OCI-M2 (cell line): ENCODE data around the gene SLC10A3.
"Not testable (repeated sequence)": the region's sequence is repeated elsewhere in the genome, so short reads cannot be mapped to it uniquely, and the experiment has no call there.

Source experiments
- DNase-seq: peaks from one replicate; lab custom pipeline; 2025; ENCODE audit not compliant: unreplicated experiment; lab: John Stamatoyannopoulos, UW

SLC10A3 gene

DNA sequence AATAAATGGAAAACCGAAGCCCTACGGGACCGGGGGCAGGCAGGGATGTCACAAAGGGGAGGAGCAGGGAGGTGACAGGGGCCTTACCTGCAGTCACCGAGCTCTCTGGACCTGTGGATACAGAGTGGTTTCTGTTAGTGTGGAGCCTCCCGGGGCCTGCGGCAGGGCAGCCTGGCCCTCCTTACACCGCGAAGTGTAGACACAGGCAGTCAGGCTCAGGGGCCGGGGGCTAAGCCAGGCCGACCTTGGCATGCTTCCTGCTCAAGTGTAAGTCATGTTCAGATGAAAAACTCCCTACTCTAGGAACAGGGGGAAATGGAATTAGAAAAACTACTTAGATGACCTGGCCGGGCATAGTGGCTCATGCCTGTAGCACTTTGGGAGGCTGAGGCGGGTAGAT, 21.3 kb upstream of the SLC10A3 start:
- no peak for DNase-seq

DNA sequence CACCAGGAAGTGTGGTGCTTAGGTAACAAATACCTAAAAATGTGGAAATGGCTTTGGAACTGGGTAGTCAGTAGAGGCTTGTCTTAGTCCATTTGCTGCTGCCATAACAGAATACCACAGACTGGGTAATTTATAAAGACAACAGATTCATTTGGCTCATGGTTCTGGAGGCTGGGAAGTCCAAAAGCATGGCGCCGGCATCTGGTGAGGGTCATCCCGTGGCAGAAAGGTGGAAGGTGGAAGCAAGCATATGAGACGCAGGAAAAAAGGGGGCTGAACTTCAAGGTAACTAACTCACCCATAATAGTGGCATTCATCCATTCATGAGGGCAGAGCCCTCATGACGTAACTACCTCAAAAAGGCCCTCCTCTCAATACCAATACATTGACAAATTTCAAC, 19.0 kb upstream of the SLC10A3 start:
- no peak for DNase-seq

DNA sequence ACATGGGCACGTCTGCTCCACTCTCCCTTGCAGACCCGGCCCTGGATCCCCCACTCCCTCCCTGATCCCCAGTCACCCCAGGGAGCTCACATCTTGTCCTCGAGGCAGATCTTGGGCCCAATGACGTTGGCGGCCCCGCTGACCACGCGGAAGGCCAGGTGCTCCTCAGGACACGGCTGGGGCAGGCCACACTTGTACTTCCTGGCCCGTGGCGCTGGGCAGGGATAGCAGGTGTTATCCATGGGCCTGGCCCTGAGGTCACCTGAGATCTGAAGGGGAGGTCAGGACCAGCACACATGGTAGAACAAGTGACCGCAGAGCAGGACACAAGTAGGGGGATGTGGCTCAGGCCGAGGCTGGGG, 17.9 kb upstream of the SLC10A3 start:
- no peak for DNase-seq

DNA sequence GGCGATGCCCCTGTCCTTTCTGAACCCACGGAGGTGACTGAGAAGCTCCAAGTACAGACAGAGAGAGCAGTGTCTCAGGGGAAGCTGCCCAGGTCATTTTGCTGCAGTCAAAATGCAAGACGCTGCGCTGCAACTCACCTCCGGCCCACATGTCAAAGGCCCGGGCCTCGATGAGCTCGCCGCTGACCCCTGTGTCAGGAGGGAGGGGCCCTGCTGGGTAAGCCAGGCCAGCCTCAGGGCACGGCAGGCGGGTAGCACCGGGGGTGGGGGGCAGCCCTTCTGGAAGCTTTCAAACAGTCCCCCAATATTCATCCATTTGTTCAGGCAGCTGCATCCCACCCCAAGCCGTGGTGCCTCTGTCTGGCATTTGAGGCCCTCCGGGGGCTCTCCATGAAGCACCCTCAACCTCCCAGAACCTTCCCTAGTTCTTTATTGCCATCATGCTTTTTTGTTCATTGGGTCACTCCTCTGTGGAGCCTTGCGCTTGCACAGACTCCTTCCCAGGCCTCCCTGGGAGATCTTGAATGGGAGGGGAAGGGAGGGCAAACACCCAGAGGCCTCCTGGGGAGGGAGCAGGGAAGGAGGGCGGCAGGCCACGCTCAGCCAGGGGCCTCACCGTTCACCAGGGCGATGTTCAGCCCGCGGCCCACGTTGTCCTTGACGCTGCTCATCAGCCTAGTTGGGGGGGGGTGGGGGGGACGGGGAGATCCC, 17.4 kb upstream of the SLC10A3 start:
- no peak for DNase-seq

DNA sequence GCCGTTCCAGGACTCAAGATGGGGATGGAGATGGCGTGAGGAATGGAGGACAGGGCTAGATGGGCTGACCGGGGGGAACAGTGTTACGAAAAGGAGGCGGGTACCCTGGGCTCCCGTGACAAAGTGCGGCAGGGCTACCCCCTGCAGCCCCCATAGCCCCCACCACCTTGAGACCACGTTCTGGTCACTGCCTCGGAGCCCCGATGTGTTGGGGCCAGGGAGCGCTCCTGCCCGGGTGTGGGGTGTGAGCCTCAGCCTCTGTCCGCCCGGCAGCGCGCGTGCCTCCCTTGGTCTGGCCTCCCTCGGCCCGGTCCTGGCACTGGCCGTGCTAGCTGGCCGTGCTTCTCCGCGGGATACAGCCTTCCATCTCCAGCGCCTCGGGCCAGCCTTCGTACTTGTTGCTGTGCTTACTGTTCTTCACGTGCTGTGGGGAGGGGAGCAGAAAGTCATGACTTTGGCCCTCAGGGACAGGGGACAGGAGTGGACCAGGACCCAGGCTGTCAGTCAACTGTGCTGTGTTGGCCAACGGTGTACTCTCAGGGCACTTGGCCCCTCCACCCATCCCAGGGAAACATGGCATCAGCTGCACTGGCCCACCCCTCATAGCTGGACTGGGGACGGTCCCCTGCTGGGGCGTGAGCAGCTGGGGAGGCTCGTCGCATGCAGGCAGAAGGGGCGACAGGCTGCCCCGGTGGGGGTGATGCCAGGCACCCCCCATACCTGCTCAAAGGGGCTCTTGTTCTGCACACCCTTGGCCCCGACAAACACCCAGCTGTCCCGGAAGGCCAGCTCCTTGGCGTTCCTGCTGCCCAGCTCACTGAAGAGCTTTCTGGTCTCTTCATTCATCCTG, 16.3 kb upstream of the SLC10A3 start:
- no peak for DNase-seq

DNA sequence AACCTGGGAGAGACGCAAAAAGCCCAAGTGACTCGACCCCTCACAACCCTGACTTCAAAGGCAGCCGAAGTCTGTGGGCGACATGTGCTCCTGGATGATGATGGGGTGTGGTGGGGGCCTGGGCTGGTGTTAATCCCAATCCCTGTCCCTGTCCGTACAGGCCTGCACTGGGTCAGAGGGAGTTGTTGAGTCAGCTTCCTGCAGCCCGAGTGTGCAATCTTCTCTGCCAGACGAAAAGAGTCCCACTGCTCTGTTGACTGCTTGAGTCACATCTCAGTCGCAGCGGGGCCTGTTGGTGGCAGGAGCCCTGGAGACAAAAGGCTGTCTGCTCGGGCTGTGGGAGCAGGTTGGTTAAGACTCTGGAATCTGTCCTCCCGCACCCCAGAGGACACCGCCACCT, 15.3 kb upstream of the SLC10A3 start:
- no peak for DNase-seq

DNA sequence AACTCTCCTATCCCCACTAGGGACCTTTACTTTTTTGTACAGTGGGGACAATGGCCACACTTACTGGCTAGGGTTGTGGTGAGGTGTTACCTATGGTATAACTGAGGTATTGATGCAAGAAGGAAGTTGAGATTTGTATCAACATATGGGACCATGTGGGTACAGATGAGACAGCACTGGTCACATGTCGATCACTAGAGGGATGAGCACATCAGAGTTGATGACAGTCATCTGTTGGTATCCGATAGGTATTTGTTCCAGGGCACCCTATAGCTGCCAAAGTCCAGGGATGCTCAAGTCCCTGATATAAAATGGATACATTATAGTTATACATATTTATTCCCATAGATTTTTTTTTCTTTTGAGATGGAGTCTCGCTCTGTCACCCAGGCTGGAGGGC, 12.6 kb upstream of the SLC10A3 start:
- no peak for DNase-seq

DNA sequence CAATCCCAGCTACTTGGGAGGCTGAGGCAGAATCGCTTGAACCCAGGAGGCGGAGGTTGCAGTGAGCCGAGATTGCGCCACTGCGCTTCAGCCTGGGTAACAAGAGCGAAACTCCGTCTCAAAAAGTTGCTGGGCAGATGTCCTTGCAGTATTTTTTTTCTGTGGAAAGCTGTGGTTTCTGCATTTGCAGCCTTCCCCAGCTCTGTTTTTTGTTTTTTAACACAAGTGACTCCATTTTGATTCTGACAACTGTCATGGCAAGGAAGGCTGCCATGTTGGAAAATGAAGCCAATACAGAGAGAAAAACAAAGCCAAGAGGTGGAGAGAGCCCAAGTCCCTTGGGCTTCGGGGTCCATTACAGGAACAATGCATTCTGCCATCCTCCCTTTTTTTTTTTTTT, 11.7 kb upstream of the SLC10A3 start:
- DNase-seq, result no peak

DNA sequence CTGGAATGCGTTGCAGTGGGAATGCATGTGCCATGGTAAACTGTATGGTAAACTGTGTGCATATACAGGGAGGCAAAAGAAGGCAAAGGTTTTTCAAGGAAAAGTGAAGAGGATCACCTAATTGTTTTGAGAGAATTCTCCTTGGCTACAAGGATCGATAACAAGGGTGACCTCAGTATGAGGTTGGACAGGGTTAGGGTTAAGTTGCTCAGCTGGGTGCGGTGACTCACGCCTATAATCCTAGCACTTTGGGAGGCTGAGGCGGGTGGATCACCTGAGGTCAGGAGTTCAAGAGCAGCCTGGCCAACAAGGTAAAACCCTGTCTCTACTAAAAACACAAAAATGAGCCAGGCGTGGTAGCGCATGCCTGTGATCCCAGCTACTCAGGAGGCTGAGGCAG, 11.0 kb upstream of the SLC10A3 start:
- DNase-seq, result not testable (repeated sequence)

DNA sequence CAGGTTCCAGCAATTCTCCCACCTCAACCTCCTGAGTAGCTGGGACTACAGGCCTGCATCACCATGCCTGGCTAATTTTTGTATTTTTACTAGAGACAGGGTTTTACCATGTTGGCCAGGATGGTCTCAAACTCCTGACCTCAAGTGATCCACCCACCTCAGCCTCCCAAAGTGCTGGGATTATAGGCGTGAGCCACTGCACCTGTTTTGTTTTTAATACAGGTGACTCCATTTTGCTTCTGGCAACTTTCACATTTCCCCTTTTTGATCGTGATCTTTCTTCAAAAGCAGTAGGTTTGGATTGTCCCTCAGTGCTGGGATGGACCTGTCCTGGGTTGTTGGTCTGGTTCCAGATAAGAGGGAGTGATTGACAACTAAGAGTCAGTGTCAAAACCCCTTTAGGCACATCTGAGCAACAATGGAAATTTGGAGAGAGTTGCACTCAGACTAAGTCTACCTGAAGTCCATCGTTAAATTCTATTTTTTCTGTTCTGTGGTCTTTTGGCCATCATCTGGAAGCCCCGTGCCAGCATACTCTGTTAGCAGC, 6.2 kb upstream of the SLC10A3 start:
- not testable (repeated sequence) for DNase-seq

DNA sequence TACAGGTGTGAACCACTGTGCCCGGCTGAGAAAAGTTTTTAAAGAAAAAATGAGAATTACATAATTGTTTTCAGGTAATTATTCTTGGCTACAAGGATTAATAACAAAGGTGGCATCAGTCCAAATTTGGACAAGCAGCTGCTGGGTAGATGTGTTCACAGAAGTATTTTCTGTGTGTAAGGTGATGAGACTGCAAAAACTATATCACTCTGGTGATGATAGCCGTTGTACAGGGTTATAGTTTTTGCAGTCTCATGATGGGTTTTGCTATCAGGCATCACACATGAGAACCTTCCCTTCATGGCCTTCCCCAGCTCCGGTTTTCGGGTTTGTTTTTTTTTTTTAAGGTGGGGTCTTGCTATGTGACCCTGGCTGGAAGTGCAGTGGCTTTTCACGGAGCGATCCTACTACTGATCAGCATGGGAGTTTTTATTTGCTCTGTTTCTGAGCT, 5.1 kb upstream of the SLC10A3 start:
- DNase-seq, result no peak

DNA sequence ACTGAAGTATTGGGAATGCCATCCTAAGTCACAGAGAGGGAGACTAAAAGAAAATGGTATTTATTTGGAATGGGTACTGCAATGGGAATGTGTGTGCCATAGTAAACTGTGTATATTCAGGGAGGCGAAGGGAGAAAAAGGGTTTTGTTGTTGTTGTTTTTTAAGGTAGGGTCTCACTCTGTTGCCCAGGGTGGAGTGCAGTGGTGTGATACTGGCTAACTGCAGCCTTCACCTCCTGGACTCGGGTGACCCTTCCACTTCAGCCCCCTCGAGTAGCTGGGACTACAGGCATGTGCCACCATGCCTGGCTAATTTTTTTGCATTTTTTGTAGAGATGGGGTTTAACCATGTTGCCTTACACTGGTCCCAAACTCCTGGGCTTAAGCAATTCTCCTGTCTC, 4.3 kb upstream of the SLC10A3 start:
- DNase-seq, result no peak

DNA sequence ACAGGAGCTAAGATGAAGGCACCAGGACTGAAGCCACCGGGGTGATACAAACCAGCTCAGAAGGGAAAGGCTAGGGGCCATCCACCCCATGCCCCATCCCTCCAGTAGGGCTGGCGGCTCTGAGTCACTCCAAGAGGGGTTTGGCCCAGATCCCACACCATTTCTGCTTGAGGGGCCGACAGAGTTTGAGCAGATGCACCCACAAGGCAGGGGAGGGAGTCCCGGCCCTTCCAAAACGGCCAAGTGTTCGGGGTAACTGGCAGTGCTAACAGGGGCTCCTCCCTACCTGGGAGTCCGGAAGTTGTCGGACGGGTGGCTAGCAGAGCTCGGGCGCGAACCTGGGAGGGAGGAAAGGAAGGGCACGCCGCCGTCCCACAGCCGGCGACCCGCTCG, 412 bp downstream of the SLC10A3 start:
- DNase-seq, result no peak

DNA sequence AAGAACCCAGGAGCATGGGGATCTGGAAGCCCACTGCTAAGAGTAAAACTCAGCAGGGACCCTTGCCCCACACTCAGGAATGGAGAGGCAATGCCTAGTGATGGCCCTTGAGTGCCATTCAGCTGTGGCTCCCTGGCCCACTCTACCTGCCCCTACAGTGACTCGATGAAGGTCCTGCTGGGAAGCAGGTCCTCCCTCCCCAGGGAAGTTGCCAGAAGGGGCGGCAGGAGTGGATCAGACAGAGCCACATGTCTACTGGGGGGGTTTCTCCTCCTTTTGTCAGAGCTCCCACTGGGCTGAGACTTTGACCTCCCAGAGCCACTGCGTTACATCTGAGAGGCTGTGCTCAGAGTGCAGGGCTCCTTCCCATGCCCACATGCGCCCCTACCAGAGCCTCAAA, 1.2 kb downstream of the SLC10A3 start:
- no peak for DNase-seq

DNA sequence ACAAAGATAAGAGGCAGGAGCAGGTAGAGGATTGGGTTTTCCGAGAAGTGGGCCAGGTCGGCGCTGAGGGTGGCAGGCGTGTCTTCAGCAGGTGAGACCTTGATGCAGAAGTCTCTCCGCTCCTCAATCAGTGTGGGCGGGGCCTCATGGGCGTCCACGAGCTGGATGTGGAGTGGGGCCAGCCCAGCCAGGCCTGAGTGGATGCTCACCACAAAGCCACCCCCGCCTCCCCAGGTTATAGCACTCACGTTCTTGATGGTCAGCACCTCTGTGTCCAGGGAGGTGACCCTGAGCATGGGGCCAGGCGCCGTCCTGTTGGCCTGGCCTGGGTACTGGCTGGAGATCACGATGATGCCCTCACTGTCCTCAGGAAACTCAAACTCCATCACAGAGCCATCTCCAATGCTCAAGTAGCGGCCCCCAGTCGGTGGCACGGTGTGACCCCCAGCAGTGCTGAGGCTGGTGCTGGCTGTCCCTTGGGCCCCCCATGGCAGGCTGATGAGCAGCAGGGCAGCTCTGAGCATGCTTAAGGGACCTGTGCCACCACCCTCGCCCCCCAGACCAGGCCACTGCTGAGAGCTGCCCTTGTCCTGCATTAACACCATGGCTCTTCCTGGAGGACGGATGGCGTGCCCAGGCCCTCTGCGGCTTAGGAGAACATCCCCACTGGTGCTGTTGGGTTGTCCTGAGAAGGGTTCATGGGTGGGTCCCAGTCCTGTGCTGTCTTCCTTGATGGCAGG, 1.9 kb downstream of the SLC10A3 start:
- no peak for DNase-seq

DNA sequence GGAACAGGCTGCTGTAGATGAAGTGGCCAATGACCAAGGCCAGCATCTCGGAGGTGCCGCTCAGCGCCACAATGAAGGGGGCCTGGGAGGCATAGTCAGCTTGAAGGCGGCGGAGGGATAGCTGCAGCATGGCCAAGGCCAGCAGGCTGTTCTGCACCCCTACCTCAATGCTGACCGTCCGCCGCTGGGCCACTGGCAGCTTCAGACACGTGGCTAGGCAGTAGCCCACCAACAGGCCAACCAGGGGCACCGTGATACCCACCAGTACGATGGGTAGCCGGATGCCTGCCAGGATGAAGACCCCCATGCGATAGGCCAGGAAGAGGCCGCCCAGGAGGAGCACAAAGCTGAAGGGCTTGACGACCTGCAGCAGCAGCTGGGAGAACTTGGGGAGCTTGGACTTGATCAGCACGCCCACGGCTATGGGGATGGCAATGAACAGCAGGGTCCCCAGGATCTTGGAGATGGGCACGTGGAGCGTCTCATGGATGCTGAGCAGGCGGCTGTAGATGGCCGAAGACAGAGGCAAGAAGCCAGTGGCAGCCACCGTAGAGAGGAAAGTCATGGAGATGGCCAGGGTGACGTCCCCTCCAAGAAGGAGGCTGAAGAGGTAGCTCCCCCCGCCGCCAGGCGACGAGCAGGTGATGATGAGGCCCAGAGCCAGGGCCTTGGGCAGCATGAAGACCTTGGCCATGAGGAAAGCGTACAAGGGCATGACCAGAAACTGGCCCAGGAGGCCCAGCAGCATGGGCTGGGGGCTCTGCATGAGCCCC, 2.7 kb downstream of the SLC10A3 start:
- DNase-seq, result no peak

DNA sequence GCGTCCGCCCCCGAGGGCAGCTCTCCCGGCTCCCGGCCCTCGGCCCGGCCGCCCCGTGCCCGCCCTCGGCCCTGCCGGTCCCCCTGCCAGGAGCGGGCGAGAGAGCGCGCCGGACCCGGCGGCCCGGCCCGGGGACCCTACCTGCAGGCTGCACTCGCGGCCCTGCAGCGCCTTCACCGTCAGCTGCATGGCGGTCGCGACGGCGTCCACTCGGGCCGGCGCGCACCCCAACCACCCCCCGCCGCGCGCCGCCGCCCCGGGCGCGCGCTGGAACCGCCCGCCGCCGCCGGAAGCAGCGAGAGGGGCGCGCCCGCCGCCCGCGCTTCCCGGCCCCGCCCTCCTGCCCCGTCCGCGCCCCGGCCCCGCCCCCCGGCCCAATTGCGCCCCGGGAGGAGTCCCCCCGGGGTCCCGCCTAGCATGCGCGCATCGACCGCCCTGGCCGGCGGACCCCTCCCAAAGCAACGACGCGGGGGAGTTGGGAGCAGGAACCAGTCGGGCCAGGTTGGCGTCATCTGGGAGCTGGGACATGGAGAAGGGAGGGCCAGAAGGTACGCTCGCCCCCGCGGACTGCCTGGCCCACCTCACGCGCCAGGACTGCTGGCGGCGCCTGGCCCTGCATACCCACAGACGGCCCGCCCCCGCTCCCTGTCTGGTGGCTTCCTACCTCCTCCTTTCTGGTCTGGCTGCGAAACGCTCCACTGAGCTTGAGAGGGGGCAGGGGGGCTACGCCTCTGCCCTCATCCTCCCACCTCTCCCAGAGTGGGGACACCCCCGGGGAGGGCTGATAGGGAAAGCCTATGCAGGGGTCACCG, 3.8 kb downstream of the SLC10A3 start, which contains the start of gene UBL4A:
Gene UBL4A (minus strand): TSS at position 220 of the 812 bp plus-strand sequence. CDS start 31 bp downstream, at position 189.
- DNase-seq, result no peak

DNA sequence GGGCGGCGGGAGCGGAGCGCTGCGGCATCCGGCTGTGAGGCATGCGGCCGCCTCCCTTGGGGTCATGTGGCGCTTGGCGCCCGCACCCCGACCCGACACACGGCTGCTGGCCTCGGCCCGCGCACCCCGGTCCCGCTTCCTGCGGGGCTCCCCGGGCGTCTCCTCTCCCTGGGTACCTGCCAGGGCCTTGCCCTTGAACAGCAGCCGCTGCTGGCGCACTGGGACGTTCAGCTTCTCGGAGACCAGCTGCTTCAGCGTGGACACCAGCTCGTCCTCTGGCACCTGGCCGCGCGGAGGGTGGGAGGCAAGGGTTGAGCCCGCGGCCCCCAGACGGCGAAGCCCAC, 4.4 kb downstream of the SLC10A3 start:
- no peak for DNase-seq

DNA sequence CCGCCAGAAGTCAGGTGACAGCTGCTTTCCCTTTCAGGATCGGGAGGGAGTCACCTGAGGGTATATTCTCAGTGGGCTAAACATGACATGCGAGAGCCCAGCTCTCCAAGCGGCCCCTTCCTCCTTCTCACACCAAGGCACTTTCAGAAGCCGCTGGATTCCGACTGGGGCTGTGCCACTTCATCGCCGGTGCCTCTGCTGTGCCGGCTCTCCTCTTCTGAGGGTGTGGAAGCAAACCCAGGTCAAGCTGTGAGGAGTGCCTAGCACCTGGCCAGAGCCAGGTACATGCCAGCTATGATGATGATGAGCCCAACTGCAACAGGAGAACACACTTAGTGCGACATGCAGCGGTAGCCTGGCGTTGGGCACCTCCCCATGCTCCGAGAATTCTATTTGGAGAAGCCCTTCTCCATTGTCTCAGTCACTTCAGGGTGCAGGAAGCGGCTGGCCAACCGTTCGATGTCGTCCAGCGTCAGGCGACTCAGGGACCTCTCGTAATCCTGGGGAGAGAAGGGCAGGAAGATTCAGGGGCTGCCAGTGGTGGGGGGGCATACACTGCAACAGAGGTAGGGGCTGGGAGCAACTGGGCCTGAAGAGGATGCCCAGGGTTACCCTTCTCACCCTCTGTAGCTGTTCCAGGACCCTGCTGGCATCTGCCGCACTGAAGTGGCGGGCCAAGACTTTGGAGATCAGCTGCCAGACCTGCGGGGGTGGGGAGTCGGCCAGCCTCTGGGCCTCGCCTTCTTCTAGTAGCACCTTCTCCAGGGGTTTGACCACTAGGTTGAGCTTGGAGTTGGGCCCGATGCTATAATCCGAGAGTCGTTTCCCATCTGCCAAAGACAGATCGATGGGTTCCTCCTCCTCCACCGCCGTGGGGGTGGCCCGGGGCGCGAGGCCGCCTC, 5.0 kb downstream of the SLC10A3 start:
- no peak for DNase-seq
